Left renal cortex interstitium (tissue), 4 donors: ENCODE measurements around the gene EHMT1. TPM values are rescaled to one million over a fixed set of nuclear protein-coding genes. Genes with fewer than 3 reads are reported as not detected.

Experiments
- DNase-seq, 4 donors: peaks; one replicate each; pipeline ENCODE4 v3.0.0-alpha.2; 2013; ENCODE audit warnings: low read depth in 4 of 4, low spot score in 2 of 4, missing footprints in 1 of 4
- polyA plus RNA-seq, 4 donors: library from polyadenylated mRNA; unstranded; fragments of 120-200 nt; gene quantifications; one replicate each; pipeline ENCODE4 v1.2.1, GENCODE V29; 2013; ENCODE audit not compliant: insufficient read length in 4 of 4

EHMT1 gene
- polyA plus RNA-seq, 4 donors = 64.0 to 89.3 (median 74.9) TPM

- DNase-seq = no peak
Measured at GRCh38 chr9:137815256-137816255, 196.8 kb downstream of the EHMT1 start.

GRCh38 chr9:137816531-137817235, 197.9 kb downstream of the EHMT1 start:
- no peak for DNase-seq

GRCh38 chr9:137817236-137818200, 198.7 kb downstream of the EHMT1 start:
- DNase-seq = no peak

GRCh38 chr9:137818286-137818685, 199.5 kb downstream of the EHMT1 start:
- no peak for DNase-seq

- DNase-seq = no peak
Measured at GRCh38 chr9:137820161-137820855, 201.5 kb downstream of the EHMT1 start.

- DNase-seq = no peak
Measured at GRCh38 chr9:137823986-137824771, 205.4 kb downstream of the EHMT1 start.

GRCh38 chr9:137825324-137825989, 206.7 kb downstream of the EHMT1 start:
- no peak for DNase-seq

- DNase-seq = no peak
Measured at GRCh38 chr9:137827908-137828526, 209.2 kb downstream of the EHMT1 start.

- peak in 3 of 4 donors; percentile 19 to 45 (median 34) for DNase-seq
Measured at GRCh38 chr9:137828527-137829259, 209.9 kb downstream of the EHMT1 start.

GRCh38 chr9:137829260-137829996, 210.6 kb downstream of the EHMT1 start:
- DNase-seq = no peak

GRCh38 chr9:137832191-137832700, 213.4 kb downstream of the EHMT1 start:
- DNase-seq = no peak

GRCh38 chr9:137832830-137833590, 214.2 kb downstream of the EHMT1 start:
- no peak for DNase-seq

- DNase-seq = no peak
Measured at GRCh38 chr9:137833721-137834613, 215.2 kb downstream of the EHMT1 start.

GRCh38 chr9:137834846-137835546, 216.2 kb downstream of the EHMT1 start:
- no peak for DNase-seq
